Spinal cord (tissue), 10 donors: ENCODE measurements around the gene DDAH1. TPM values are rescaled to one million over a fixed set of nuclear protein-coding genes. Genes with fewer than 3 reads are reported as not detected.
A peak's percentile ranks its signal among the peaks of the same experiment; 100 is the strongest.

Experiments
- DNase-seq, 6 donors: peaks; one replicate each; pipeline versions ENCODE4 v3.0.0 to v3.0.0-alpha.2; 2013 to 2015; ENCODE audit warnings: low spot score in 6 of 6, low read depth in 4 of 6
- H3K27ac ChIP-seq: one replicate; pipeline ENCODE4 v1.5.1; 2013; ENCODE audit warnings: low read depth, low read length, control low read depth
- H3K27me3 ChIP-seq: one replicate; pipeline ENCODE4 v1.6.1; 2013; ENCODE audit warnings: low read length; ENCODE audit not compliant: control insufficient read depth, insufficient read depth
- H3K36me3 ChIP-seq: one replicate; pipeline ENCODE4 v1.6.1; 2013; ENCODE audit warnings: low read length; ENCODE audit not compliant: control insufficient read depth, insufficient read depth
- H3K4me1 ChIP-seq: one replicate; pipeline ENCODE4 v1.6.1; 2013; ENCODE audit warnings: low read length; ENCODE audit not compliant: control insufficient read depth, insufficient read depth
- H3K4me3 ChIP-seq: one replicate; pipeline ENCODE4 v1.5.1; 2013; ENCODE audit warnings: low read depth, low read length, control low read depth
- H3K9me3 ChIP-seq: one replicate; pipeline ENCODE4 v1.6.1; 2013; ENCODE audit warnings: low read length; ENCODE audit not compliant: control insufficient read depth, insufficient read depth
- WGBS: methylation state at CpG from one replicate; pipeline ENCODE4 v1.1.5; 2013; ENCODE audit warnings: missing lambda C conversion rate; ENCODE audit not compliant: insufficient coverage; 5-methylcytosine and 5-hydroxymethylcytosine counted together
- polyA plus RNA-seq, 2 donors: library from polyadenylated mRNA; unstranded; fragments of 120-200 nt; gene quantifications; one replicate each; pipeline ENCODE4 v1.2.1, GENCODE V29; 2013; ENCODE audit not compliant: insufficient read length in 2 of 2
- total RNA-seq, 2 donors: library from RNA; depleted of rRNA in 1 of 2; stranded (reverse); fragments of 120-200 nt in 1 of 2; fragments of >200 nt in 1 of 2; gene quantifications; one replicate each; pipeline versions ENCODE4 v1.2.3 to v1.2.4, GENCODE V29; 2013 to 2014
- donor health status: healthy.

The DDAH1 gene
- total and polyA plus RNA-seq, 4 donors, result 68.1 to 203 (median 122) TPM

GRCh38 chr1:85368073-85368770, 96.7 kb downstream of the DDAH1 start:
- peak overlapping the region; percentile 1 for H3K27ac ChIP-seq
- WGBS, result no CpG with 5 or more reads among the region's 6 CpGs

DNA sequence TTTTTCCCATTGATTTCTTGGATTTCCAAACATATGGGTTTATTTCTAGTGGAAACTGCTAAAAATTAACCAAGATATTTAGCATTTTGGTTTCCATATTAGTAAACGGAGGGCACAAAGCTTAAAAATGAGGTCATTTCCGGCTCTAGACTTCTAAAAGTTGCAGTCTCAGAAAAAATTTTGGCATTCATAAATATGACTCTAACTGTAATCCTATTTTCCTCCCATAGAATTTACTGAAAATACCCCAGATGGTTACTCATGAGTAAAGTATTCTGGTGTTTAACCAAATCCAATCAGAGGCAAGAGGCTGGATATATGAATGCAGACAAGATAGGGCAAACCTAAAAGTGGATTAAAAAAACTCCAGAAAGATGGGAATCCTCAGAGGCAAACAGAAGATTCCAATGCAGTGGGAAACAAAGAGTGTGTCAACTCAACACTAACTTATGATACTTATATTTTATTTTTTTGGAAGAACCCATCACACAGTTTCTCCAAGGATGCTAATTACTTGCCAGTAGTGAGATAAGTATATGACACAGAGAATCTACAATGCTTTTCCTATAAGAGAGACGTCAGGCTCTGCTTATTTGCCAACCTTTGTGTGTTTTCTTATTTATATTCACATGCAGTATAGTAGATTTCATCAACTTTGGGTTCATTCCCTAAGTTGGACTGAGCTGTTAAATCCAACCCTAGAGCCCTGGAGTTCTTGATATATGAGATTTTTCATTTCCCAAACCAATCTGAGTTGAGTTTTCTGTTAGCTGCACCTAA, 98.4 kb downstream of the DDAH1 start:
- no peak overlapping the region for H3K27ac ChIP-seq

More at GRCh38 chr1:85368073-85368770, 96.7 kb downstream of the DDAH1 start:
- Histone ChIP-seq H3K9me3 (no peaks in the 10 kb centered on the region), H3K4me3 (no peak overlapping the region), H3K4me1 (no peaks in the 10 kb centered on the region), H3K27me3 (no peaks in the 10 kb centered on the region), H3K36me3 (no peaks in the 10 kb centered on the region)
- no peak for DNase-seq

GRCh38 chr1:85365851-85366250, 99.1 kb downstream of the DDAH1 start:
- 60% methylated on average over 1 of the region's 3 CpGs for WGBS
- Histone ChIP-seq H3K4me3 (no peak overlapping the region), H3K27me3 (no peaks in the 10 kb centered on the region), H3K36me3 (no peaks in the 10 kb centered on the region), H3K9me3 (no peaks in the 10 kb centered on the region), H3K27ac (no peak overlapping the region), H3K4me1 (no peaks in the 10 kb centered on the region)
- no peak for DNase-seq

More for the DNA sequence above, 98.4 kb downstream of the DDAH1 start:
- H3K4me1 ChIP-seq, result no peaks in the 10 kb centered on the region
- WGBS, result no CpG with 5 or more reads among the region's 3 CpGs
- H3K4me3 ChIP-seq, result no peak overlapping the region
- H3K36me3 ChIP-seq, result no peaks in the 10 kb centered on the region
- no peaks in the 10 kb centered on the region for H3K27me3 ChIP-seq
- no peak for DNase-seq
- no peaks in the 10 kb centered on the region for H3K9me3 ChIP-seq

- peak in 1 of 6 donors; percentile 69 for DNase-seq
- H3K27ac ChIP-seq, result no peak overlapping the region
- no peaks in the 10 kb centered on the region for H3K9me3 ChIP-seq
These were observed 101.4 kb downstream of the DDAH1 start for GRCh38 chr1:85363521-85363920.

DNA sequence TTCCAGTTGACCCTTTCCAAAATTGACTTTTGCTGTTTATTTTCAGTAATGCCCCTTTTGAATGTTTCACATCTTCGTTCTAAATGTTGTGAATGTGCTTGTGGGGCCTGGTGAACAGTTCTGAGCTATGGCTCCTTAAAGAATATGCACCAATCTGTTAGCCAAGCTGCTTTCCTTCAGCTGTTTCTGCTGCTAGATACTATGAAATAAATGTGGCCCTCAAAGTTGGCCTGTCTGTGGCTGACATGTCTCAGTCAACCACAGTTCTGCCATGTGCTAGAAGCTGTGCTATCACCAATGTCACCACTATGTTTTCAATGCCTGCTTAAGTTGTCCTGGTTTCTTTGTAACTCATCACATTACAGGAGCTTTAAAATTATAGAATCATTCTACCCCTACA, 101.9 kb downstream of the DDAH1 start:
- H3K27me3 ChIP-seq, result no peaks in the 10 kb centered on the region
- peak in 1 of 6 donors; percentile 82 for DNase-seq
- WGBS, result 83% methylated on average over 1 of the region's 1 CpG
- no peaks in the 10 kb centered on the region for H3K9me3 ChIP-seq
- H3K4me1 ChIP-seq, result no peaks in the 10 kb centered on the region
- no peak overlapping the region for H3K27ac ChIP-seq
- H3K36me3 ChIP-seq, result peaks cover 3% of the 10 kb centered on the region
- no peak overlapping the region for H3K4me3 ChIP-seq

More at GRCh38 chr1:85363521-85363920, 101.4 kb downstream of the DDAH1 start:
- H3K36me3 ChIP-seq, result no peaks in the 10 kb centered on the region
- no peaks in the 10 kb centered on the region for H3K4me1 ChIP-seq
- H3K4me3 ChIP-seq, result no peak overlapping the region
- no peaks in the 10 kb centered on the region for H3K27me3 ChIP-seq

GRCh38 chr1:85361606-85362296, 103.2 kb downstream of the DDAH1 start:
- no peak overlapping the region for H3K27ac ChIP-seq
- DNase-seq, result peak in 1 of 6 donors; percentile 67

GRCh38 chr1:85360730-85361493, 104.0 kb downstream of the DDAH1 start:
- Histone ChIP-seq H3K27ac (peak overlapping the region; percentile 34), H3K36me3 (peaks cover 3% of the 10 kb centered on the region), H3K4me3 (no peak overlapping the region), H3K9me3 (no peaks in the 10 kb centered on the region), H3K27me3 (no peaks in the 10 kb centered on the region), H3K4me1 (peaks cover 3% of the 10 kb centered on the region)
- 22% methylated on average over 2 of the region's 3 CpGs for WGBS
- DNase-seq, result peak in 2 of 6 donors; percentile 39 to 82

More at GRCh38 chr1:85361606-85362296, 103.2 kb downstream of the DDAH1 start:
- Histone ChIP-seq H3K36me3 (peaks cover 3% of the 10 kb centered on the region), H3K27me3 (no peaks in the 10 kb centered on the region), H3K4me3 (no peak overlapping the region), H3K9me3 (no peaks in the 10 kb centered on the region), H3K4me1 (peaks cover 3% of the 10 kb centered on the region)

DNA sequence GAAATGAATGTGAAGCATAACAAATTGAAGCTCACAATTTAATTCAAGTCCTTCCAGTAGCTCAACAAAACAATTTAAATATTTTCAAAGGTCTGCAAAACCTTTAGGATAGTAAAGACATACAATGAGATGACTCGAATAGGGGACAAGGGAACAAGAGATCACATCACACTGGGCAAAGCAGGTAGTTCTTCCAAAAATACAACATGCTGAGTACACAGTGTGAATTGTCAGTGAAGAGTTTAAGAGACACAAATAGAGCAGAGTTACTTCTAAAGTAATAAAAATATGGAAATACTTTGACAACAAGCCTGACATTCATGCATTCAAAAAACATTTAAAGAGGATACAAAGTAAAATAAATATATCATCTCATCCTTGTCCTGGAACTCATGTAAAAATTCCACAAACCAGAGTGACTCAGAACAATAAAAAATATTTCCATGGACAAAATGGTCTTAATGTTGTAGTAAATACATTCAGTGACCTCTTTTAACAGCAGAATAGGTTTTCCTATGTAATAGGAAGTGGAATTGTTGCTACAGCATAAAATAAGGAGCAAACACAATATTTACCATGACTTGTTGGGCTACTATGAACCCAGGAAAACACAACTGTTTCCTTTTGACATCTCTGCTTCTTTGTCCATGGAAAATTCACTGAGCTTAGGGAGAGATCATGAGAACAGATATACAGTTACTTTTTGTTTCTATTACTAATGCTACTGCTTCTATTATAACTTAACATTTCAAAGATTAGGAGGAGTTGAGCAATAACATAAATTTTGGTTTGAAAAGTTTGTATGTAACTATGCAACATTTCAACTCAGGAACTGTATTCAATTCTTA, 104.9 kb downstream of the DDAH1 start:
- no peak overlapping the region for H3K4me3 ChIP-seq
- no peaks in the 10 kb centered on the region for H3K27me3 ChIP-seq
- no peak overlapping the region for H3K27ac ChIP-seq
- WGBS, result no CpG with 5 or more reads among the region's 1 CpG
- peaks cover 3% of the 10 kb centered on the region for H3K36me3 ChIP-seq
- no peaks in the 10 kb centered on the region for H3K9me3 ChIP-seq
- DNase-seq, result no peak
- H3K4me1 ChIP-seq, result peaks cover 3% of the 10 kb centered on the region
